Right lobe of liver (tissue), 6 donors: ENCODE results near the gene SCNN1A. TPM values are rescaled to one million over a fixed set of nuclear protein-coding genes. Genes with fewer than 3 reads are reported as not detected.

Source experiments
- ATAC-seq, 4 donors: fragments of 200-7000 bp; cut with Tn5 transposase; one replicate each; pipeline ENCODE4 v1.9.1; 2020; ENCODE audit warnings: mild to moderate bottlenecking in 4 of 4, moderate library complexity in 4 of 4
- DNase-seq, 3 donors: peaks; one replicate each; pipeline ENCODE4 v3.0.0-alpha.2; 2020
- H3K27ac ChIP-seq, 3 donors: fragments of 200-600 bp; one replicate each; pipeline ENCODE4 v1.8.0; 2022
- H3K27me3 ChIP-seq, 2 donors: fragments of 200-600 bp; one replicate each; pipeline ENCODE4 v1.8.0; 2022
- H3K36me3 ChIP-seq, 4 donors: fragments of 200-600 bp; sonication (generic) in 1 of 4; one replicate each; pipeline versions ENCODE4 v1.5.1 to v1.8.0; 2017 to 2022; ENCODE audit warnings: control low read depth in 1 of 4
- H3K4me1 ChIP-seq, 4 donors: fragments of 200-600 bp; sonication (generic) in 1 of 4; one replicate each; pipeline versions ENCODE4 v1.5.1 to v1.8.0; 2017 to 2022; ENCODE audit warnings: control low read depth in 1 of 4
- H3K4me3 ChIP-seq, 3 donors: fragments of 200-600 bp; one replicate each; pipeline ENCODE4 v1.8.0; 2022
- H3K9me3 ChIP-seq, 4 donors: fragments of 200-600 bp; sonication (generic) in 1 of 4; one replicate each; pipeline versions ENCODE4 v1.5.1 to v1.8.0; 2017 to 2022; ENCODE audit warnings: control low read depth in 1 of 4
- POLR2A ChIP-seq: fragments of 450-650 bp; IDR thresholded peaks from one replicate; pipeline ENCODE4 v1.6.1; 2017; ENCODE audit warnings: antibody characterized with exemption, mild to moderate bottlenecking
- WGBS: methylation state at CpG from one replicate; pipeline ENCODE4 v1.1.6; 2018; ENCODE audit warnings: low coverage, low lambda C conversion rate; ENCODE audit not compliant: insufficient coverage; ENCODE audit errors: missing lambda C conversion rate; 5-methylcytosine and 5-hydroxymethylcytosine counted together
- intact Hi-C, 2 donors: fragments of 100-400 bp; cut with DNase I; formaldehyde crosslinking; loops; one replicate each; pipeline versions ENCODE4 v1.11.2 to v1.14.1; 2022
- total RNA-seq, 6 experiments: library from RNA; depleted of rRNA in 2 of 6; stranded (reverse); fragments of >200 nt in 2 of 6; fragmentation: NEBNext Ultra II Directional in 3 of 6; extraction: Animal tissue kit (Norgen Biotek cat#: 25700) in 3 of 6; gene quantifications; one replicate each; pipeline versions ENCODE4 v1.1.0 to v1.2.4, GENCODE V29; 2016 to 2023
- TF ChIP-seq, protein P1 (sequence below), 4 donors: fragments of 200-600 bp in 3 of 4; fragments of 450-650 bp in 1 of 4; IDR thresholded peaks; one replicate each; pipeline versions ENCODE4 v1.5.1 to v1.8.0; 2016 to 2022; ENCODE audit warnings: antibody characterized with exemption in 4 of 4, mild to moderate bottlenecking in 2 of 4
- donor health status: DM: no; HTN: yes; CAD: no.
- donor health status: DM: no; HTN: no; CAD: no.
- donor health status: DM: no; HTN: no; CAD: no.
- donor health status: DM: no; HTN: yes; CAD: no.
- donor health status: DM: no; HTN: yes; CAD: no.

Gene SCNN1A
- total RNA-seq, 6 experiments from 2014 or later: 2.1 to 9.5 (median 6.0) TPM

DNA sequence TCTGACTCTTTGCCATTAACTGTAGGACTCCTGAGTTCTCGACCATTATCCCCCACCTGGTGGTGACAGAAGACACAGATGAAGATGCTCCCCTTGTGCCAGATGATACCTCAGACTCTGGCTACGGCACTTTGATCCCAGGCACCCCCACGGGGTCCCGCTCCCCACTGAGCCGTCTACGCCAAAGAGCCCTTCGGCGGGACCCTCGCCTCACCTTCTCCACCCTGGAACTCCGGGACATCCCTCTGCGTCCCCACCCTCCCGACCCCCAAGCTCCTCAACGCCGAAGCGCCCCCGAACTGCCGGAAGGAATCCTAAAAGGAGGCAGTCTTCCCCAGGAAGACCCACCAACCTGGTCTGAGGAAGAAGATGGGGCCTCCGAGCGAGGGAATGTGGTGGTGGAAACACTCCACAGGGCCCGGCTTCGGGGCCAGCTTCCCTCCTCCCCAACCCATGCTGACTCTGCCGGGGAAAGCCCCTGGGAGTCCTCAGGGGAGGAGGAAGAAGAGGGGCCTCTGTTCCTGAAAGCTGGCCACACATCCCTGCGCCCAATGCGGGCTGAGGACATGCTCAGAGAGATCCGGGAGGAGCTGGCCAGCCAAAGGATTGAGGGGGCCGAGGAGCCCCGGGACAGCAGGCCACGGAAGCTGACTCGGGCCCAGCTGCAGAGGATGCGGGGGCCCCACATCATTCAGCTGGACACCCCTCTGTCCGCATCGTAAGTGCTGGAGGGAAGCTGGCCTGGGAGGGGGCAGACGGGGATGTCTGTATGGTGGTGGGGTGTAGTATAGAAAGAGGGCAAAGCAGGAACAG is 47.9 kb downstream of the SCNN1A start:
- TF ChIP-seq POLR2A: peak; percentile 15
- TF ChIP-seq, protein P1, sequence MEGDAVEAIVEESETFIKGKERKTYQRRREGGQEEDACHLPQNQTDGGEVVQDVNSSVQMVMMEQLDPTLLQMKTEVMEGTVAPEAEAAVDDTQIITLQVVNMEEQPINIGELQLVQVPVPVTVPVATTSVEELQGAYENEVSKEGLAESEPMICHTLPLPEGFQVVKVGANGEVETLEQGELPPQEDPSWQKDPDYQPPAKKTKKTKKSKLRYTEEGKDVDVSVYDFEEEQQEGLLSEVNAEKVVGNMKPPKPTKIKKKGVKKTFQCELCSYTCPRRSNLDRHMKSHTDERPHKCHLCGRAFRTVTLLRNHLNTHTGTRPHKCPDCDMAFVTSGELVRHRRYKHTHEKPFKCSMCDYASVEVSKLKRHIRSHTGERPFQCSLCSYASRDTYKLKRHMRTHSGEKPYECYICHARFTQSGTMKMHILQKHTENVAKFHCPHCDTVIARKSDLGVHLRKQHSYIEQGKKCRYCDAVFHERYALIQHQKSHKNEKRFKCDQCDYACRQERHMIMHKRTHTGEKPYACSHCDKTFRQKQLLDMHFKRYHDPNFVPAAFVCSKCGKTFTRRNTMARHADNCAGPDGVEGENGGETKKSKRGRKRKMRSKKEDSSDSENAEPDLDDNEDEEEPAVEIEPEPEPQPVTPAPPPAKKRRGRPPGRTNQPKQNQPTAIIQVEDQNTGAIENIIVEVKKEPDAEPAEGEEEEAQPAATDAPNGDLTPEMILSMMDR (IDR thresholded peaks at IDR 0.05): no peak
- Histone ChIP-seq H3K27me3 (no peaks in the 10 kb centered on the region), H3K27ac (no peak overlapping the region), H3K4me1 (peaks cover 3 to 48% (median 24%) of the 10 kb centered on the region in 4 donors), H3K36me3 (peaks cover 0 to 54% (median 40%) of the 10 kb centered on the region in 4 donors), H3K4me3 (no peak overlapping the region), H3K9me3 (no peaks in the 10 kb centered on the region)
- ATAC-seq (no peak), DNase-seq (peak in 1 of 3 donors; percentile 49)
- intact Hi-C loops: loop anchor here in 1 of 2 donors (10.0 kb wide), 1 partner anchor 127 kb away; the partner anchor contains the start of gene TAPBPL
- whole genome bisulfite sequencing: 54% methylated on average over 9 of the region's 33 CpGs

- peak; percentile 34 for TF ChIP-seq POLR2A
- TF ChIP-seq, protein P1 (IDR thresholded peaks at IDR 0.05): peak; percentile 25 to 61 (median 56)
- Histone ChIP-seq H3K27ac (peak overlapping the region in 1 of 3 donors; percentile 15), H3K27me3 (no peaks in the 10 kb centered on the region), H3K4me1 (peaks cover 3 to 49% (median 26%) of the 10 kb centered on the region in 4 donors), H3K4me3 (no peak overlapping the region), H3K9me3 (no peaks in the 10 kb centered on the region), H3K36me3 (peaks cover 0 to 46% (median 33%) of the 10 kb centered on the region in 4 donors)
- DNase-seq (peak in 1 of 3 donors; percentile 59), ATAC-seq (peak; percentile 29 to 67 (median 50))
- intact Hi-C loops: loop anchor here in 1 of 2 donors (10.0 kb wide), 1 partner anchor 128 kb away; the partner anchor contains the start of gene TAPBPL
- 50% methylated on average over 20 of the region's 21 CpGs for WGBS
These were observed 48.8 kb downstream of the SCNN1A start for GRCh38 chr12:6326316-6327228.

- Histone ChIP-seq H3K36me3 (peaks cover 0 to 31% (median 21%) of the 10 kb centered on the region in 4 donors), H3K4me3 (no peak overlapping the region), H3K27ac (peak overlapping the region in 2 of 3 donors; percentile 29 to 54), H3K9me3 (no peaks in the 10 kb centered on the region), H3K27me3 (no peaks in the 10 kb centered on the region), H3K4me1 (peaks cover 3 to 43% (median 20%) of the 10 kb centered on the region in 4 donors)
- ATAC-seq: no peak
- DNase-seq: no peak
- TF ChIP-seq, protein P1 (IDR thresholded peaks at IDR 0.05): no peak
- no peak for TF ChIP-seq POLR2A
- intact Hi-C loops: loop anchor here in 1 of 2 donors (10.0 kb wide), 1 partner anchor 130 kb away; the partner anchor contains the start of gene TAPBPL
- WGBS: 33% methylated on average over 3 of the region's 6 CpGs
These were observed 50.2 kb downstream of the SCNN1A start for GRCh38 chr12:6324936-6325750.
